Measurements from ENCODE around the gene PRKN. TPM values are rescaled to one million over a fixed set of nuclear protein-coding genes. Genes with fewer than 3 reads are reported as not detected.

The PRKN gene
- total and polyA plus RNA-seq, 10 donors: 0.23 to 14.1 (median 7.0) TPM

DNA sequence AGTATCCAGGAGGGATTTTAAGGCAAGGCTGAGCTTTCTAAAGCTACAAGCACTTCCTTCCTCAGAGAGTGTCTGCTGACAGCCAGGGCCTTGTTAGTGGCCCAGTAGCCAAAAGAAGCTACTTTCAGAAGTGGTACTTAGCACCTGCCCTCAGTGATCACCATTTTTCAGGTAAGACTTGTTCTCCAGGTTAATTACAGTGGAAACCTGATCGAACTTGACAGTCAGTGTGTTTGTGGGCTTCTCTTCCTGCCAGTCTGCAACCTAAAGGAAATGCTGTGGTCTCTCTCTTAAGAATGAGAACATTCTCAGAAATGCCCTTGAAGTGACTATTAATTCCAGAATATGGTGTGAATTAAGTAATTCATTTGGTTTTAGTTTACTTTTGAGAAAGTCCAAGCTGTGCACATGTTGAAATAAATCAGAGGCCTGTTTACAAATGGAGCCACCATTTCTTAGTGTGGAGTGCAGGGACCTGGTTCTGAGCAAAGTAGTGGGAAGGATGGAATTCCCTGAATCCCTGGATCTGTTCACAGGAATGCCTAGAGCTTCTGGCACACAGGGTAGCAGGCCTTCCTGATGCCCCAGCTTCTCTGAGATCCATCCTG is 1268.5 kb downstream of the PRKN start:
- WGBS, 5 donors: 6 to 33% (median 9%) methylated on average over 1 of the region's 1 CpG
- Histone ChIP-seq H3K27ac (no peak overlapping the region), H3K4me1 (peaks cover 0 to 4% (median 0%) of the 10 kb centered on the region in 6 donors), H3K9me3 (no peaks in the 10 kb centered on the region), H3K27me3 (replicated peaks in 1 of 7) (no peaks in the 10 kb centered on the region), H3K4me3 (no peak overlapping the region), H3K36me3 (no peaks in the 10 kb centered on the region)
- intact Hi-C loops (cut with DNase I; ENCODE audit: low total_unique reads): no loop called here
- TF ChIP-seq POLR2A (IDR thresholded peaks at IDR 0.05) (no peak), POLR2AphosphoS5 (IDR thresholded peaks at IDR 0.05) (no peak)
- TF ChIP-seq, protein P1, sequence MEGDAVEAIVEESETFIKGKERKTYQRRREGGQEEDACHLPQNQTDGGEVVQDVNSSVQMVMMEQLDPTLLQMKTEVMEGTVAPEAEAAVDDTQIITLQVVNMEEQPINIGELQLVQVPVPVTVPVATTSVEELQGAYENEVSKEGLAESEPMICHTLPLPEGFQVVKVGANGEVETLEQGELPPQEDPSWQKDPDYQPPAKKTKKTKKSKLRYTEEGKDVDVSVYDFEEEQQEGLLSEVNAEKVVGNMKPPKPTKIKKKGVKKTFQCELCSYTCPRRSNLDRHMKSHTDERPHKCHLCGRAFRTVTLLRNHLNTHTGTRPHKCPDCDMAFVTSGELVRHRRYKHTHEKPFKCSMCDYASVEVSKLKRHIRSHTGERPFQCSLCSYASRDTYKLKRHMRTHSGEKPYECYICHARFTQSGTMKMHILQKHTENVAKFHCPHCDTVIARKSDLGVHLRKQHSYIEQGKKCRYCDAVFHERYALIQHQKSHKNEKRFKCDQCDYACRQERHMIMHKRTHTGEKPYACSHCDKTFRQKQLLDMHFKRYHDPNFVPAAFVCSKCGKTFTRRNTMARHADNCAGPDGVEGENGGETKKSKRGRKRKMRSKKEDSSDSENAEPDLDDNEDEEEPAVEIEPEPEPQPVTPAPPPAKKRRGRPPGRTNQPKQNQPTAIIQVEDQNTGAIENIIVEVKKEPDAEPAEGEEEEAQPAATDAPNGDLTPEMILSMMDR (IDR thresholded peaks at IDR 0.05 in 8 of 11, conservative IDR thresholded peaks at IDR 0.05 in 3 of 11): no peak
- no peak for DNase-seq

DNA sequence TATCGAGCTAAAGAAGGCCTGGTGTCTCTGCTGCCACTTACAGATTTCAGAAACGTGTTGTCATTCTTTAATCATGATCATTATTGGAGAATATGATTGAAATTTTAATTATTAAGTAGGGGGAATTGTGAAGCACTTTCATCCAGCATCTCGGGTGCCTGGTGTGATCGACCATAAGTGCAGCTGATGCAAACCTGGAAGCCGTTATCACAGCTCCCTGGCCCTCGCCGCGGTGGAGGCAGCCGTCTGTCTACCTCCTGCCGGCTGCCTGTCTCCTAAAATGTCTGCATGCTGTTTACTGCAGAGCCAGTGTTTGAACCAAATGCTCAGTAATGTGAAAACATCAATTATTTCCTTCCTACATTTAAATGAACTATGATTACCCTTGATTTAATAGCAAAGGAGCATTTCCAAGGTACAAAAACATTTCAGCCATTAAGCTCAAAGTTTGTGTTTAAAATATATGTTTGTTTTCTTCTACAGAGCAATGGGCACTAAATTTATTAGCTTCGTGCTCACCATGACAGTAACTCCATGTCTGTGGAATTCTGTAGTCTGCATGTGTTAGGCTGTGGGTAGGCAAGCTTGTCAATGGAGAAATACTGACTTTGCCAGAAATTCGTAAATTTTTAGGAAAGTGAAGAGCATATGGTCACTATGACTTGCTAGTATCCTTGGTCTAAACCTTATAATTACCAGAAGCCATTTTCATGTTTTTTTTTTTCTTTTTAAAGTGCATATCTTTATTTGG is 1269.2 kb downstream of the PRKN start:
- no peaks in the 10 kb centered on the region for H3K9me3 ChIP-seq
- no peak overlapping the region for H3K4me3 ChIP-seq
- intact Hi-C loops (cut with DNase I; ENCODE audit: low total_unique reads): no loop called here
- DNase-seq: no peak
- H3K27ac ChIP-seq: no peak overlapping the region
- WGBS, 5 donors: 70 to 79% (median 74%) methylated on average over 12 of the region's 12 CpGs
- H3K27me3 ChIP-seq (replicated peaks in 1 of 7): no peaks in the 10 kb centered on the region
- TF ChIP-seq POLR2AphosphoS5 (IDR thresholded peaks at IDR 0.05) (no peak), POLR2A (IDR thresholded peaks at IDR 0.05) (no peak)
- TF ChIP-seq, protein P1 (IDR thresholded peaks at IDR 0.05 in 8 of 11, conservative IDR thresholded peaks at IDR 0.05 in 3 of 11): no peak
- peaks cover 0 to 4% (median 0%) of the 10 kb centered on the region in 6 donors for H3K4me1 ChIP-seq
- no peaks in the 10 kb centered on the region for H3K36me3 ChIP-seq

DNA sequence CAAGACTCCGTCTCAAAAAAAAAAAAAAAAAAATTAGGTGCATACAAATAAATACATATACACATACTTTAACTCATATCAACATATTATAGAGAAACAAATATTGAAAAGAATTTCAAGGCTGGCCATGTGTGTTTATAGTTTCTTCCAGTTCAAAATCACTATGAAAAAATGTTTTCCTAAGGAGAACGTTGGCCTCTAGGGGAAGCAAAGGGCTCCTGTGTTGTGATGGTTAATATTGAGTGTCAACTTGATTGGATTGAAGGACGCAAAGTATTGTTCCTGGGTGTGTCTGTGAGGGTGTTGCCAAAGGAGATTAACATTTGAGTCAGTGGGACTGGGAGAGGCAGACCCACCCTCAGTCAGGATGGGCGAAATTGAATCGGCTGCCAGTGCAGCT is 1271.7 kb downstream of the PRKN start:
- no peaks in the 10 kb centered on the region for H3K27me3 ChIP-seq (replicated peaks in 1 of 7)
- no peaks in the 10 kb centered on the region for H3K36me3 ChIP-seq
- no peak overlapping the region for H3K4me3 ChIP-seq
- intact Hi-C loops (cut with DNase I; ENCODE audit: low total_unique reads): no loop called here
- H3K27ac ChIP-seq: no peak overlapping the region
- no peaks in the 10 kb centered on the region for H3K9me3 ChIP-seq
- peaks cover 0 to 4% (median 0%) of the 10 kb centered on the region in 6 donors for H3K4me1 ChIP-seq
- DNase-seq: no peak
- TF ChIP-seq, protein P1 (IDR thresholded peaks at IDR 0.05 in 8 of 11, conservative IDR thresholded peaks at IDR 0.05 in 3 of 11): no peak
- no peak for TF ChIP-seq POLR2A (IDR thresholded peaks at IDR 0.05)
- no peak for TF ChIP-seq POLR2AphosphoS5 (IDR thresholded peaks at IDR 0.05)
- WGBS, 5 donors: 84 to 93% (median 89%) methylated on average over 5 of the region's 5 CpGs

DNA sequence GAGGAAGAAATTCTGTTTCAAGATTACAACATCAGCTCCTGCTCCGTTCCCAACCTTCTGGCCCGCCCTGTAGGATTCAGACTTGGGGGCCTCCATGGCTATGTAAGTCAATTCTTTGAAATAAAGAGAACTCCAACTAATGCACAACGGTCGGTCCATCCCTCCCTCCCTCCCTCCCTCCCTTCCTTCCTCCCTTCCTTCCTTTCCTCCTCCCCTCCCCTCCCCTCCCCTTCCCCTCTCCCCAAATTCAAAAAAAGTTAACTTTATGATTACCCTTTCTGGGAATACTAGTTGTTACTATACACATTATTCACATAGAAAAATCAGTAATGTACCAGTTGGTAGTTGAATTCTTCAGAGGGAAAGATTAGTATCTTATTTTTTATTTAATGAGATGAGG is 1274.0 kb downstream of the PRKN start:
- no peak overlapping the region for H3K27ac ChIP-seq
- no peak for DNase-seq
- no peaks in the 10 kb centered on the region for H3K27me3 ChIP-seq (replicated peaks in 1 of 7)
- TF ChIP-seq POLR2A (IDR thresholded peaks at IDR 0.05): no peak
- TF ChIP-seq, protein P1 (IDR thresholded peaks at IDR 0.05 in 8 of 11, conservative IDR thresholded peaks at IDR 0.05 in 3 of 11): no peak
- no peak for TF ChIP-seq POLR2AphosphoS5 (IDR thresholded peaks at IDR 0.05)
- WGBS, 5 donors: 58 to 59% (median 58%) methylated on average over 4 of the region's 4 CpGs
- H3K9me3 ChIP-seq: no peaks in the 10 kb centered on the region
- H3K4me1 ChIP-seq: peaks cover 0 to under 1% (median 0%) of the 10 kb centered on the region in 6 donors
- H3K4me3 ChIP-seq: no peak overlapping the region
- H3K36me3 ChIP-seq: no peaks in the 10 kb centered on the region
- intact Hi-C loops (cut with DNase I; ENCODE audit: low total_unique reads): no loop called here
